ENCODE measurements around the gene CWH43. TPM values are rescaled to one million over a fixed set of nuclear protein-coding genes. Genes with fewer than 3 reads are reported as not detected.
A peak's percentile ranks its signal among the peaks of the same experiment; 100 is the strongest.
"Not testable (repeated sequence)": the region's sequence is repeated elsewhere in the genome, so short reads cannot be mapped to it uniquely, and the experiment has no call there.

The CWH43 gene
- not detected for polyA plus RNA-seq (2013, experiment 1 of 2; ENCODE audit: insufficient read length)
- not detected for polyA plus RNA-seq (2013, experiment 2 of 2; ENCODE audit: insufficient read length)

GRCh38 chr4:48985976-48986653, at the start of gene CWH43:
TSS of gene CWH43 (plus strand) at chr4:48986275. CDS start at chr4:48986430, 155 bp downstream.
- DNase-seq, result no peak

- no peak for DNase-seq
These were observed 49.0 kb upstream of the CWH43 start for GRCh38 chr4:48937033-48937432.

- DNase-seq, result no peak
These were observed 47.2 kb upstream of the CWH43 start for GRCh38 chr4:48938831-48939230.

- peak; percentile 71 for DNase-seq
These were observed 46.3 kb upstream of the CWH43 start for GRCh38 chr4:48939785-48940184.

GRCh38 chr4:48943387-48943786, 42.7 kb upstream of the CWH43 start:
- DNase-seq, result no peak

- no peak for DNase-seq
These were observed 41.8 kb upstream of the CWH43 start for GRCh38 chr4:48944252-48944651.

- DNase-seq, result no peak
These were observed 41.3 kb upstream of the CWH43 start for GRCh38 chr4:48944756-48945241.

- no peak for DNase-seq
These were observed 40.1 kb upstream of the CWH43 start for GRCh38 chr4:48945981-48946380.

- DNase-seq, result no peak
These were observed 38.3 kb upstream of the CWH43 start for GRCh38 chr4:48947731-48948130.

- DNase-seq, result no peak
These were observed 37.0 kb upstream of the CWH43 start for GRCh38 chr4:48949086-48949485.

- peak; percentile 14 for DNase-seq
These were observed 36.4 kb upstream of the CWH43 start for GRCh38 chr4:48949518-48950219.

GRCh38 chr4:48954314-48954713, 31.8 kb upstream of the CWH43 start:
- DNase-seq, result no peak

- not testable (repeated sequence) for DNase-seq
These were observed 28.7 kb upstream of the CWH43 start for GRCh38 chr4:48957366-48957765.

- DNase-seq, result no peak
These were observed 27.5 kb upstream of the CWH43 start for GRCh38 chr4:48958582-48958981.

GRCh38 chr4:48960988-48961635, 25.0 kb upstream of the CWH43 start:
- DNase-seq, result no peak

- no peak for DNase-seq
These were observed 23.4 kb upstream of the CWH43 start for GRCh38 chr4:48962636-48963035.

- DNase-seq, result peak; percentile 85
These were observed 22.9 kb upstream of the CWH43 start for GRCh38 chr4:48963042-48963679.

GRCh38 chr4:48967101-48967500, 19.0 kb upstream of the CWH43 start:
- DNase-seq, result no peak

GRCh38 chr4:48967631-48968030, 18.4 kb upstream of the CWH43 start:
- peak; percentile 17 for DNase-seq

- DNase-seq, result peak; percentile 83
These were observed 17.3 kb upstream of the CWH43 start for GRCh38 chr4:48968814-48969213.

GRCh38 chr4:48970471-48970921, 15.6 kb upstream of the CWH43 start:
- DNase-seq, result peak; percentile 96

GRCh38 chr4:48974979-48975640, 11.0 kb upstream of the CWH43 start:
- DNase-seq, result no peak

Data from fibroblast of skin of abdomen (primary cell).